Peyer's patch (tissue), 4 donors: ENCODE data around the gene PZP. TPM values are rescaled to one million over a fixed set of nuclear protein-coding genes. Genes with fewer than 3 reads are reported as not detected.
"Not testable (repeated sequence)": the region's sequence is repeated elsewhere in the genome, so short reads cannot be mapped to it uniquely, and the experiment has no call there.

Experiments used
- DNase-seq, 3 donors: peaks; one replicate each; pipeline ENCODE4 v3.0.0-alpha.2; 2017 to 2019
- H3K27ac ChIP-seq, 4 donors: fragments of 200-600 bp; sonication (generic); one replicate each; pipeline ENCODE4 v1.5.1; 2016 to 2019
- H3K27me3 ChIP-seq, 2 donors: fragments of 200-600 bp; sonication (generic); one replicate each; pipeline ENCODE4 v1.5.1; 2019
- H3K36me3 ChIP-seq, 3 donors: fragments of 200-600 bp; sonication (generic); one replicate each; pipeline ENCODE4 v1.5.1; 2016 to 2019
- H3K4me1 ChIP-seq, 4 donors: fragments of 200-600 bp; sonication (generic); one replicate each; pipeline ENCODE4 v1.5.1; 2016 to 2019
- H3K4me3 ChIP-seq, 4 donors: fragments of 200-600 bp; sonication (generic); 1 replicate in 3 of 4; 2 replicates in 1 of 4; pipeline ENCODE4 v1.5.1; 2016 to 2019; ENCODE audit warnings: mild to moderate bottlenecking in 1 of 4
- H3K9me3 ChIP-seq, 4 donors: fragments of 200-600 bp; sonication (generic); one replicate each; pipeline ENCODE4 v1.5.1; 2016 to 2019; ENCODE audit warnings: mild to moderate bottlenecking in 1 of 4
- POLR2A ChIP-seq, 2 donors: fragments of 450-650 bp; IDR thresholded peaks; one replicate each; pipeline ENCODE4 v1.5.1; 2017; ENCODE audit warnings: antibody characterized with exemption in 2 of 2, mild to moderate bottlenecking in 2 of 2, moderate library complexity in 2 of 2
- total RNA-seq, 4 donors: library from RNA; depleted of rRNA; stranded (reverse); fragments of >200 nt; gene quantifications; one replicate each; pipeline ENCODE4 v1.1.0, GENCODE V29; 2016
- TF ChIP-seq, protein P1 (sequence below), 6 experiments: fragments of 450-650 bp in 4 of 6; fragments of 200-600 bp in 2 of 6; sonication (generic) in 1 of 6; IDR thresholded peaks; one replicate each; pipeline ENCODE4 v1.5.1; 2017 to 2019; ENCODE audit warnings: antibody characterized with exemption in 6 of 6, mild to moderate bottlenecking in 3 of 6, moderate library complexity in 1 of 6

Gene PZP
- total RNA-seq, 4 donors from 2014 or later: not detected

- Histone ChIP-seq H3K9me3 (no peaks in the 10 kb centered on the region), H3K36me3 (no peaks in the 10 kb centered on the region), H3K4me3 (no peak overlapping the region), H3K27ac (no peak overlapping the region), H3K27me3 (no peaks in the 10 kb centered on the region), H3K4me1 (no peaks in the 10 kb centered on the region)
- no peak for DNase-seq
- no peak for TF ChIP-seq POLR2A (IDR thresholded peaks at IDR 0.05)
- TF ChIP-seq, protein P1, sequence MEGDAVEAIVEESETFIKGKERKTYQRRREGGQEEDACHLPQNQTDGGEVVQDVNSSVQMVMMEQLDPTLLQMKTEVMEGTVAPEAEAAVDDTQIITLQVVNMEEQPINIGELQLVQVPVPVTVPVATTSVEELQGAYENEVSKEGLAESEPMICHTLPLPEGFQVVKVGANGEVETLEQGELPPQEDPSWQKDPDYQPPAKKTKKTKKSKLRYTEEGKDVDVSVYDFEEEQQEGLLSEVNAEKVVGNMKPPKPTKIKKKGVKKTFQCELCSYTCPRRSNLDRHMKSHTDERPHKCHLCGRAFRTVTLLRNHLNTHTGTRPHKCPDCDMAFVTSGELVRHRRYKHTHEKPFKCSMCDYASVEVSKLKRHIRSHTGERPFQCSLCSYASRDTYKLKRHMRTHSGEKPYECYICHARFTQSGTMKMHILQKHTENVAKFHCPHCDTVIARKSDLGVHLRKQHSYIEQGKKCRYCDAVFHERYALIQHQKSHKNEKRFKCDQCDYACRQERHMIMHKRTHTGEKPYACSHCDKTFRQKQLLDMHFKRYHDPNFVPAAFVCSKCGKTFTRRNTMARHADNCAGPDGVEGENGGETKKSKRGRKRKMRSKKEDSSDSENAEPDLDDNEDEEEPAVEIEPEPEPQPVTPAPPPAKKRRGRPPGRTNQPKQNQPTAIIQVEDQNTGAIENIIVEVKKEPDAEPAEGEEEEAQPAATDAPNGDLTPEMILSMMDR (IDR thresholded peaks at IDR 0.05): no peak
Observed at GRCh38 chr12:9237286-9237685, 29.1 kb upstream of the PZP start.

DNA sequence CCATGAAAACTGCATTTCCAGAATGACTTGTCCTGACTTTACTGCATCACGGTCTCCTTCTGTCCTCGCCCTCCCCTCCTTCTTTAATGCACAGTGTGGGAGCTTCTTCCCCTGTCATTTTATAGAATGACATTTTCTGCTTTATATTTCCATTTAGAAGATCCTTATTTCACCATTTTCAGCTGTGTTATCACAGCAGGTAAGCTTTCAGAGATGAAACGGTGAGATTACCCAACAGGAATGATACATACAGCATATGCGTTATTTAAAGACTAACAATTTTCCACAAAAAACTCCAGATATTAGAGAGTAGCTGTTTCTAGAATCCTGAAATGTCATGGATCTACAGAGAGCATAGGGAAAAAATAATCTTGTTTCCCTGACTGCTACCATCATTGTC lies 27.3 kb upstream of the PZP start:
- no peaks in the 10 kb centered on the region for H3K4me1 ChIP-seq
- no peak for TF ChIP-seq POLR2A (IDR thresholded peaks at IDR 0.05)
- TF ChIP-seq, protein P1 (IDR thresholded peaks at IDR 0.05): no peak
- no peak for DNase-seq

GRCh38 chr12:9227950-9228349 lies 19.8 kb upstream of the PZP start:
- peak overlapping the region in 1 of 4 donors; percentile 22 for H3K27ac ChIP-seq
- H3K4me1 ChIP-seq: no peaks in the 10 kb centered on the region
- TF ChIP-seq POLR2A (IDR thresholded peaks at IDR 0.05): no peak
- TF ChIP-seq, protein P1 (IDR thresholded peaks at IDR 0.05): no peak
- H3K27me3 ChIP-seq: no peaks in the 10 kb centered on the region
- no peak overlapping the region for H3K4me3 ChIP-seq
- H3K36me3 ChIP-seq: no peaks in the 10 kb centered on the region
- H3K9me3 ChIP-seq: no peaks in the 10 kb centered on the region
- no peak for DNase-seq

More for the DNA sequence above, 27.3 kb upstream of the PZP start:
- Histone ChIP-seq H3K9me3 (no peaks in the 10 kb centered on the region), H3K36me3 (no peaks in the 10 kb centered on the region), H3K27me3 (no peaks in the 10 kb centered on the region), H3K27ac (no peak overlapping the region), H3K4me3 (no peak overlapping the region)

DNA sequence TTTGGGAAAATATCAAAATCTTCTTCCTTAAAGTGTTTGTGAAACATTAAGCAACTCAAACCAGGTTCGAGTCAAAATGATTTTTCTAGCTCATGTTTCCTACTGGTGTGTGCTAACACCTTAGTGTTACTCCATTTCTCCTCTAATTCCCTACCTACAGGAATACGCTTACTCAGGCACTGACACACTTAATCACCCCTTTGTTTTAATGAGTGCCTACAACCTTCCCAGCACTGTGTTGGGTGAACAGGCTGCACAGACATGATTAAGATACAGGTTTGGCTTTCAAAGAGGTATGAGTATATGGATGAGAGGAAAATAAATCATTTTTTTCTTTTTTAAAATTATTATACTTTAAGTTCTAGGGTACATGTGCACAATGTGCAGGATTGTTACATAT lies 15.6 kb upstream of the PZP start:
- no peak for TF ChIP-seq POLR2A (IDR thresholded peaks at IDR 0.05)
- TF ChIP-seq, protein P1 (IDR thresholded peaks at IDR 0.05): no peak
- DNase-seq: no peak
- Histone ChIP-seq H3K9me3 (no peaks in the 10 kb centered on the region), H3K4me1 (no peaks in the 10 kb centered on the region), H3K27me3 (no peaks in the 10 kb centered on the region), H3K4me3 (no peak overlapping the region), H3K27ac (no peak overlapping the region), H3K36me3 (no peaks in the 10 kb centered on the region)

GRCh38 chr12:9221483-9221882 lies 13.3 kb upstream of the PZP start:
- TF ChIP-seq POLR2A (IDR thresholded peaks at IDR 0.05): no peak
- TF ChIP-seq, protein P1 (IDR thresholded peaks at IDR 0.05): no peak
- H3K9me3 ChIP-seq: no peaks in the 10 kb centered on the region
- DNase-seq: no peak
- no peaks in the 10 kb centered on the region for H3K4me1 ChIP-seq
- H3K4me3 ChIP-seq: no peak overlapping the region
- no peaks in the 10 kb centered on the region for H3K36me3 ChIP-seq
- no peak overlapping the region for H3K27ac ChIP-seq
- H3K27me3 ChIP-seq: no peaks in the 10 kb centered on the region

DNA sequence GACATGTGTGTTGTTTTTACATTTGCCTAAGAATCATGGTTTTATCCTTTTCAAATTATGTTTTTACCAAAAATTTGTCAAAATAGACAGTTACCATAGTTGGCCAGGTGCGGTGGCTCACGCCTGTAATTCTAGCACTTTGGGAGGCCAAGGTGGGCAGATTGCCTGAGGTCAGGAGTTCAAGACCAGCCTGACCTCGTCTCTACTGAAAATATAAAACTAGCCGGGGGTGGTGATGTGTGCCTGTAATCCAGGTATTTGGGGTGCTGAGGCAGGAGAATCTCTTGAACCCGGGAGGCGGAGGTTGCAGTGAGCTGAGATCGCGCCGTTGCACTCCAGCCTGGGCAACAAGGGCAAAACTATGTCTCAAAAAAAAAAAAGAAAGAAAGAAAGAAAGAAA lies 12.8 kb upstream of the PZP start:
- H3K4me3 ChIP-seq, H3K27ac ChIP-seq, DNase-seq, H3K36me3 ChIP-seq, H3K9me3 ChIP-seq, H3K4me1 ChIP-seq, H3K27me3 ChIP-seq: not testable (repeated sequence)
